NCI-H526 treated with DMSO at 0.1 percent for 48 hours (cell line): ENCODE results near the gene RSPO4.

Source experiments
- DNase-seq: peaks from one replicate; lab custom pipeline; 2025; lab: John Stamatoyannopoulos, UW

The RSPO4 gene

DNA sequence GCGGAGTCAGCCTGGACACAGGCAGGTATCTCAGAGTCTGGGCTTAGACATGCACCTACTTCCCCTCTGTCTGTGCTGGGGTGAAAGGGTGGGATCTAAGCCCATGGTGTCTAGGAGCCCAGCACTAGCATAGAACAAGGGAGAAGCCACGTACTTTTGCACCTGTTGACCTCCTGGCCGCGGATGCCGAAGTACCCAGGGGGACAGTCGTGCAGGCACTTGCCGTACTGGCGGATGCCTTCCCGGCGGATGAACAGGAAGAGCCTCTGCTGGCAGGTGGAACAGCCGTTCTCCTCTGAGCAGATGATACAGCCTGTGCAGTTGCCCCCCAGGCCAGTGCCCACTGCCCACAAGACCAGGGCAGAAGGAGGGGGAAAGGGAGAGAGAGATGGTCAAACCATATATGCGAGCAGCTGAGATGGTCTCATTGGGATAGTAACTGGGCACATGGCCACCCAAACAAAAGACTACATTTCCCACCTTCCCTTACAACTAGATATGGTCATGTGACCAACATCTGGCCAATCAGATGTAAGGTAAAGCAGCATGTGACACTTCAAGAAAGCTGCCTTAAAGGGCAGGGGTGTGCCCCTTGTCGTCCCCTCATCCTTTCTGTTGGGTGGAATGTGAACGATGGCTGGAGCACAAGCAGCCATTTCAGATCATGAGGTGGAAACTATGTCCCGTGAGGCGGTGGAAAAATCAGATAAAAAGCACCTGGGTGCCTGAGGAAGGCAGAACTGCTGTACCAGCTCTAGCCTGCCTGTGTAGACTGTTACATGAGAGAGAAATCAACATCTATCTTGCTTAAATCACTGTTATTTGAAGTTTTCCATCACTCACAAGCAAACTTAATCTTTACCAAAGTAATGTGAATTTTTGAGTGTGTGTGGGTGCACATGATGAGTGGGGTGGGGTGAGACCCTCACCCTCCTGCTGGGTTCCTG lies 34.0 kb downstream of the RSPO4 start:
- DNase-seq, result peak; percentile 27

DNA sequence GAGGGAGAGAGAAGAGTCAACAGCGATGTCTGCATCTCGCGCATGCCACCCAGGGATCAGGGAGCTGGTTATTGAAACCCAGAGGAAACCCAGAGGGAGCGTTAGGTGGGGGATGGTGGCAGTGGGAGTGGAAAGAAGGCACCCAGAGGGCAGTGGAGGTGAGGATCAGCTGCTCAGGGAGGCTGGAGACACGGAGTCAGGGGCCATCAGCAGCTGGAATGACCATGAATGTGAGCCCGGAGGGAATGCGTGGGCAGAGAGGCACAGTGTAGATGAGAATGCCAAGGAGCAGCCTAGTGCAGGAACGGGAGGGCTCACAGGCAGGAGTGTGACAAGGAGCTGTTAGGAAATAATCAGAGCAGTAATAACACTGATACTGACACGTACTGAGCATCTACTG lies 36.2 kb downstream of the RSPO4 start:
- no peak for DNase-seq

GRCh38 chr20:963795-964194 lies 38.3 kb downstream of the RSPO4 start:
- DNase-seq, result no peak

DNA sequence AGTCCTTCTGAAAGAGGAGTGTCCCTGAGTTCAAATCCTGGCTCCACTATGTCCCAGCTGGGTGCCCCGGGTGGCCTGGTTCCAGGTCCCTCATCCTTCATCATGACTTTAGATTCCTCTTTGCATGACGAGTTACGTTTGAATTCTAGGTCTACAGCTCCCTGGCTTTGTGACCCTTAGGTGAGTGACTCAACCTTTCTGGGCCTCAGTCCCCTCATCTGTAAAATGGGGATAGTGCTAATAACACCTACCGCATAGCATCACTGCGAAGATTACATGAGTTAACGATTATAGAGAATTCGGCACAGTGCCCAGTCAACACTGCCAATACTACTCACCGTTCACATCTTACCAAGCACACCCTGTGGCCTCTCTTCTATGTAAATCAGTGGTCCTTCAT lies 39.4 kb downstream of the RSPO4 start:
- DNase-seq, result no peak

GRCh38 chr20:962223-962622 lies 39.9 kb downstream of the RSPO4 start:
- no peak for DNase-seq

DNA sequence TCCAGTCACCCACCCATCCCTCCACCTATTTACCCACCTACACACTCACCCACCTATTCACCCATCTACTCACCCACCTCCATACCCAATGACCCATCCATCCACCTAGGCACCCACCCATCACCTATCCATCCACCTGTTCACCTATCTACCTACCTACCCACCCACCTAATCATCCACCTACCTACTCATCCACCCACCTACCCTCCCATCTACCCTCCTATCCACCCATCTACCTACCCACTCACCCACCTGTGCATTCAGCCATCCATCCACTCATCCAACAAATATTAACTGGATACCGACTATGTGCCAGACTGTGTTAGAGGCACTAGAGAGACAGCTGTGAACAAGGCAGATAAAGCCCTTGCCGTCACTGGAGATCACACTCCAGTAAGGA lies 40.3 kb downstream of the RSPO4 start:
- no peak for DNase-seq

GRCh38 chr20:959996-960615 lies 42.0 kb downstream of the RSPO4 start:
- DNase-seq, result no peak

GRCh38 chr20:958936-959815 lies 42.9 kb downstream of the RSPO4 start:
- DNase-seq, result no peak

GRCh38 chr20:957544-957943 lies 44.6 kb downstream of the RSPO4 start:
- DNase-seq, result no peak

DNA sequence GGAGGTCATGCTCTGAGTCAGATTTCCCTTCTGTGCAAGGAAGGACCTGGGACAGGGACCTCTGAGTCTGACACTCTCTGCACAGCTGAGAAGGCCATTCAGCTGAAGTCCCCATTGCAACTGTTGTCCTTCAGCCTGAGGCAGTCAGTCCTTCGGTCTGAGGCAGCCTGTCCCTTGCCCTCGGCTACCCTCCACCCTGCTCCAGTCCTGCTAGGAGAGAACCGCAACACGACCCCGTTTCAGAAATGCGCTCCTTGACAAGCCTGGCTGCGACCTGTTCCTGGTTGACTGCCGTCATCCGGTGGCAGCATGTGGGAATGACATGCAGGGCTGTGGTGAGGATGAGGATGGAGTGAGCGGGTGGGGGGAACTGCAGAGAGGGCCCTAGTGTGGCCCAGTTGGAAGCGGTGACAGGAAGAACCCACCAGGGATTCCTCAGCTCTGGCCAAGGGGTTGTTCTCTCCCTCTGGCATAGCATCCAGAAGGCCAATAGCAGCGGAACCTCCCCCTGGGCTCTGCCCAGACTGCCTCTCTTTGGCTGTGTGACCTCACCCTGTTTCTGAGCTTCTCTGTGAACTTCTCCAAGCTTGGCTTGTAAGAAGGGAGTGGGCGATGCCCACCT lies 45.7 kb downstream of the RSPO4 start:
- peak; percentile 63 for DNase-seq

DNA sequence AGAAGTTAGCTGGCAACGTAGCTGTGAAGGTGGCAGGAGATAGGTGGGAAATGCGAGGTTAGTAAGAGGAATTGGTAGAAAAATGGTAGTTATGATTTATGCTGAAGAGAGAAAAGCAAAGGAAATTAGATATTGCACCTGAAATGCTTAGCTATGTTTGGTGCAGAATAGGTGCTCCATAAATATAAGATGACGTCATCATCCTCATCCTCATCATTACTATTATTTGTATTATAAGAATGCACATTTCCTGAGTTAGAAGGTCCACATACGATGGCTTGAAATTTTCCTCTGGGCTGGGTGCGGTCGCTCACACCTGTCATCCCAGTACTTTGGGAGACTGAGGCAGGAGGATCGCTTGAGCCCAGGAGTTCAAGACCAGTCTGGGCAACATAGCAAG lies 46.5 kb downstream of the RSPO4 start:
- DNase-seq, result no peak

DNA sequence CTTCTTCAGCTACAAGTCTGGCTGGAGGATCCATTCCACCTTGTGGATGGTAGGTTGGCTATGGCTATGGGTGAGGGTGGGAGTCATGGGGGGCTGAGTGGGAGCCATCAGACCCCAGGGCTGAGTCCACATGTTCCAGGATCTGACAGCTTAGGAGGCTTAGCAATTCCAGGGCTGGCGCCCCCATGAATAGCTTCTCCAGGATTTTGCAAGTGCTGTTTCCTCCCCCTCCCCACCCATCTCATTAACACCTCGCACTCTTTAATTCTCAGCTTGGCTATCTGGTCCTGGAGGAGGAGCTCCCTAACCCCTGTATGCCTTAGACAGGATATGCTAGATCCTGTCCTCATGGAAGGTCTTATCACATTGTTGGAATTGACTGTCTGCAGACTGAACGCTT lies 47.0 kb downstream of the RSPO4 start:
- no peak for DNase-seq

DNA sequence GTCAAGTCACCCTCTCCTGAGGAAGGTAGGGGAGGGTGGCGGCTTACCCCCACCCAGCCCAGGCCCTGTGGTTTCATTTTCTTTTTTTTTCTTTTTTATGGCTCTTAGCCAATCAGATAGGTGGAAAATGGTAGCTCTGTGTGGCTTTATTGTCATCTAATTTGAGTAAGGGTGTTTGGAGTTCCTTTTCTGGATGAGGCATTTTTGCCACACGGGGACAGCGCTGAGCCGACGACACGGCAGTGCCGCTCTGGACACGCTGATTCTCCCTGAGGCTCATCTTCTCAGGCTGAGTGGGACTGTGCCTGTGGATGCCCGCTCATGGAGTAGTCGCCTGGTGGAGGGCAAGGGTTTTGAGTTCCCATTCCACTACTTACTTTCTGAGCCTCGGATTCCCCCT lies 48.4 kb downstream of the RSPO4 start:
- no peak for DNase-seq

DNA sequence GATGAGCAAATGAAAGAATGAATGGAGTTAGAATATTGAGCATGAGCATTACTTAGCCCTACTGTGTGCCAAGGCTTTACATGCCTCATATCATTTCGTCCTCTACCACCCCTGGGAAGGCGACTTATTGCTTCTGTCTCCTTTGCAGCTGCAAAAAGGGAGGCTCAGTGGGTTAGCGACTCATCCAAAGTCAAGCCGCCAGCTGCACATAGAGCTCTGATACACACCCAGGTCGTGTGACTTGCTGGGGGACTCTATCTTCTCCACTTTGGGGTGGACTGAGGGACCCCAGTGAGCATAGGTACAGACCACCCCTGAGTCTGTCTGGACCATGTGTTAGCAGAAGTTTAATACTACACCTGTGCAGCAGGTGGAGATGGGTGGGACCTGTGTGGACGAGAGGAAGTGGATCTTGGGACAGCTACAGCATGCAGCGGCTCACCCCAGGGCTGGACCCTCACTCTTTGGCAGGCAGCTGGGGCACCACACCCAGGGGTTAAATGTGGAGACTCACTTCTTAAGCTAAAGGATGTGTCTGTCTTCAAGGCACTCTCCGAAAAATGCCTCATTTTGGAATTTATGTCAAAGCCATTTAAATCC lies 49.8 kb downstream of the RSPO4 start:
- no peak for DNase-seq

DNA sequence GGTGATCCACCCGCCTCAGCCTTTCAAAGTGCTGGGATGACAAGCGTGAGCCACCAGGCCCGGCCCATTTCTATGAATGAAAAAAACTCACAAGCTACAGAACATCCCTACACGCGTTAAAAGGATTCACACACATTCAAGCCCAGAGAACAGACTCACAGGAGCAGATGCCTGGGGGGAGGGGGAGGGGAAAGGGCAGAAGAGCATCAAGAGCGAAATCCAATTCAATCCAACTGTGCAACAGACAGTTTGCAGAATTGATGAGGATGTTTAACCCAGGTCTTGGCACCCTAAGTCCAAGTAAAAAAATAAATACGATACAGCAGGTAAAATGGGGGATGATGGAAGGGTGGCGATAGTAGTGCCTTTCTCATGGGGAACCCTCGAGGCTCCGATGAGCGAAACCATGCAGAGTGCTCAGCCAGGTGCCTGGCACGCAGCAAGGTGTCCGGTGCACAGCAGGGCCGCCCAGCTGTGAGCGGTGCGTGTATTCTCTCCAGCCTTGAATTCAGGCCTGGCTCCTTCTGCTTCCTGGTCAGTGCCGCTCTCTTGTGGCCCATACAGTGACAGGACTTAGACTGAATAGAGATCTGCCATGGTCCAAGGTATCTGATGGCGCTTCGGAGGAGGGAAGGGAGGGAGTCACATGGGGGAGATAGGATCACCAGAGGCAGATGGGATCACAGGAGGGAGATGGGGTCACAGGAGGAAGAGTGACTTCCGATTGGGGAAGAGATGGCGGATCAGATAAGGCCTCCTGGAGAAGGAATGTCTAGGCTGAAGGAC lies 50.5 kb downstream of the RSPO4 start:
- DNase-seq, result no peak

DNA sequence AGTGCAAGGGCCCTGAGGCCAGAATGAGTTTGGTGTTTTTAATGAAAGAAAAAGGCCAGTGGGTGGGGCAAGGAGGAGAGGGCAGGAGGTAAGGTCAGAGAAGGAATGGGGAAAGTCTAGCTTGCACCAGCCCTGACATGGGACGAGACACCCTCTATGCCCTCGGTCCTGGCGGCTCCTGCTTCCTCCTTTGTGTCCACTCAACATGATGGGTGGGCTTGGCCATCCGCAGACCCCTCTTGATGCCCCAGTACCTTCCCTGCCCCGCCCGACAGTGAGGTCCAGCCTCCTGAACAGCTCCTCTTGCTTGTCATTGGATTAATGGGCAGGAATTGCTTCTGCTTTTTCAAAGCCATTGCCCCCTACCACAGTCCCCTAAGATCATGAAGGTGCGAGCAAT lies 52.4 kb downstream of the RSPO4 start:
- no peak for DNase-seq

- DNase-seq, result no peak
Measured at GRCh38 chr20:946826-947225, 55.3 kb downstream of the RSPO4 start.

GRCh38 chr20:945841-946240 lies 56.3 kb downstream of the RSPO4 start:
- no peak for DNase-seq

GRCh38 chr20:944774-945410 lies 57.2 kb downstream of the RSPO4 start:
- no peak for DNase-seq

DNA sequence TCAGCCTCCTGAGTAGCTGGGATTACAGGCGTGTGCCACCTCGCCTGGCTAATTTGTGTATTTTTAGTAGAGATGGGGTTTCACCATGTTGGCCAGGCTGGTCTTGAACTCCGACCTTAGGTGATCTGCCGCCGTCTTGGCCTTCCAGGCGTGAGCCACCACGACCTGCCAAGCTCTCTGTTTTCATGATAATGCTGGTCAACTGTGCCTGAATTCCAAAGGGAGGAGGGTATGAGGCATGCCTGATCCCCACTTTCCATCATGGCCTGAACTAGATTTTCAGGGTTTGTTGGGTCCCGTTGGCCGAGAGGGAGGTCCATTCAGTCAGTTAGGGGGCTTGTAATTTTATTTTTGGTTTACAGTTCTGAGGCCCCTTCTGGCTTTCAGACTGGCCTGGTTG lies 58.0 kb downstream of the RSPO4 start:
- DNase-seq, result no peak
